Measurements from ENCODE around the gene TIGD3. TPM values are rescaled to one million over a fixed set of nuclear protein-coding genes. Genes with fewer than 3 reads are reported as not detected.

Gene TIGD3
- polyA plus RNA-seq, 3 donors: 0.53 to 0.83 (median 0.56) TPM

DNA sequence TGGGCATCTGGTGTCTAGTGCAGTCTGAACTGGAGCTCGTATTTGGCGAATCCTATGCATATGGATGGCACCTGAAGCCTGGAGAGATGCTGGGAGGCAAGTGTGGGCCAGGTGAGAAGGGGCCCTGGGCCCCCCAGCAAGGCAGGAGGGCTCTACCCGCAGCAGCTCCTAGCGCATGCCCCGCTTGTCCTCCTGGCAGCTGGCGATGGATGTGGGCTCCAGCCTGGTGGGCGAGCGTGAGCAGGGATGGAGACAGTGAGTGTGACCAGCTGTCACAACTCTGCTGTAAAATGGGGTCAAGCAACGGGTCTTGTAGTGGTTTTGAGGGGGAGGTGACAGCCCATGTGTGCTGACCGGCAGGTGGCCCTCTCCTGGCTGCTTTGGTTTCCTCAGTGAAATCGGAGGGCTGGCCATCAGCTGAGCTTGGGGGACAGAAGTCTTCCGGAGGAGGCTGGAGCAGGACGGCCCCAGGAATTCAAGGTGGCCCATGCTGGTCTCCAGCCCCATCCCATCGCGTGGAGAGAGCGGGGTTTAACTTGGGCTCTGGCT, 43.9 kb downstream of the TIGD3 start:
- no peak for DNase-seq (ENCODE audit: extremely low read depth in 1 of 11, low read depth in 9 of 11, low spot score in 4 of 11)

DNA sequence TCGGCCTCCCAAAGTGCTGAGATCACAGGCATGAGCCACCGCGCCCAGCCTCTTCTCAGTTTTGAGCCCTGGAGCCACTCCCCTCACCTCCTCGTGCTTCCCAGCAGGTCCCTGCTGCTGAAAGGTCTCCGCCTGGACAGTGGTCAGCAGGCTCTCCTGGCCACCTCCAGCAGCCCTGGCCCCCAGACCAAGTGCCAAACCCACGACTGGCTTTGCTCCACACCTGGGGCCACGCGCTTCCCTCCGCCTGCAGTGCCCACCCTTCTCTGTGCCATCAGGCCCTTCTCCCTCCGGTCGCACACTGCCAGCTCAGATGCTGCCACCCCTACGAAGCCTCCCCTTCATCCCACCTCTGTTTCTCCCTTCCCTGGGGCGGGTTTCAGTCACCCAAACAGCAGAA, 44.7 kb downstream of the TIGD3 start:
- no peak for DNase-seq (ENCODE audit: extremely low read depth in 1 of 11, low read depth in 9 of 11, low spot score in 4 of 11)

DNA sequence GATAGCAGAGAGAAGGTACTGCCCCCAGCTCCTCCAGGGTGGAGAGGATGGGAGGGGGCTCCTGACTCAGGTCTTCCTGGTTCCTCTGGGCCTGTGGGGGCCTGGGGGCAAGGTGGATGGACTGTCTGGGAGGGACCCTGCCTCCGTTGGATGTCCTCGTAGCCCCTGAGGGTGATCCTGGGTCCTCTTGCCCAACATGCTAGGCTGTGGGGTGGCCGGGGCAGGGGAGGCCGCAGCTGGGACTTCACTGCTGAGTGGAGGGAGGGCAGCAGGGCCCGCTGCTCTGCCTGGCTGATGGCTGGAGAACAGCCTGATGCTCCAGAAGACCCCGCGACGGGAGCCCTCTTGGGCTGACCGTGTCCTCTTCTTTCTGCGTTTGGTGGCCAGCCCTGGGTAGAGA, 45.3 kb downstream of the TIGD3 start:
- no peak for DNase-seq (ENCODE audit: extremely low read depth in 1 of 11, low read depth in 9 of 11, low spot score in 4 of 11)

DNA sequence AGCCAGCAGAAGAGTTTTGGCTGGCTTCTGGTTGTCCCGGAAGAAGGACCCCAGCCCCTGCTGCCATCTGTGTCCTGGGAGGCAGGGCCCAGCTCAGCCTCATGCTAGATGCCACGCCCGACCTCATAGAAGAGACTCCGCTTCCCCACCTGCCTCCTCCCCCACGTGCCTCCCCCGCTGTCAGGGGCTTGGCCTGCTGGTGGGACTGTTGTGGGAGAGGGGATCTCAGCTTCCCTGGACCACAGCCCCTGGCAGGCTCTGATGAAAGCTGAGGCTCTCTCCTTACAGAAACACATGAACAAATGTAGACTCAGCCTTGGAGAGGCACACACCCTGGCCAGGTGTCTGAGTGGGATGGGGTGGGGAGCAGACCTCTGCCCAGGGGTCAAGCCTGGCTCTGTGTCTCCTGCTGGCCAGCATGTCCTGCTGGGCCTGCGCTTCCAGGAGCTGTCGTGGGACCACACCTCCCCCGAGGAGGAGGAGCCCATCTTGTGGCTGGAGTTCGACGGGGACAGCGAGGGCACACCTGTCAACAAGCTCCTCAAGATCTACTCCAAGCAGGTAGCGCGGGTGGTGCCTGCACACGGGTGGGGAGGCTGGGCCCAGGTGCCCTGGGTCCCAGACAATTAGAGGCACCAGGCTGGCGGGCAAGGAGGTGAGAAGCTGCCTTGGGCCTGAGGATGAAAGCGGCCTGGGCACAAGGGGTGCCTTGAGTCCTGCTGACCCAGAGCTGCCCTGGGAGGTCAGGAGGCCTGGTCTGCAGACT, 45.9 kb downstream of the TIGD3 start:
- DNase-seq (ENCODE audit: extremely low read depth in 1 of 11, low read depth in 9 of 11, low spot score in 4 of 11): no peak

DNA sequence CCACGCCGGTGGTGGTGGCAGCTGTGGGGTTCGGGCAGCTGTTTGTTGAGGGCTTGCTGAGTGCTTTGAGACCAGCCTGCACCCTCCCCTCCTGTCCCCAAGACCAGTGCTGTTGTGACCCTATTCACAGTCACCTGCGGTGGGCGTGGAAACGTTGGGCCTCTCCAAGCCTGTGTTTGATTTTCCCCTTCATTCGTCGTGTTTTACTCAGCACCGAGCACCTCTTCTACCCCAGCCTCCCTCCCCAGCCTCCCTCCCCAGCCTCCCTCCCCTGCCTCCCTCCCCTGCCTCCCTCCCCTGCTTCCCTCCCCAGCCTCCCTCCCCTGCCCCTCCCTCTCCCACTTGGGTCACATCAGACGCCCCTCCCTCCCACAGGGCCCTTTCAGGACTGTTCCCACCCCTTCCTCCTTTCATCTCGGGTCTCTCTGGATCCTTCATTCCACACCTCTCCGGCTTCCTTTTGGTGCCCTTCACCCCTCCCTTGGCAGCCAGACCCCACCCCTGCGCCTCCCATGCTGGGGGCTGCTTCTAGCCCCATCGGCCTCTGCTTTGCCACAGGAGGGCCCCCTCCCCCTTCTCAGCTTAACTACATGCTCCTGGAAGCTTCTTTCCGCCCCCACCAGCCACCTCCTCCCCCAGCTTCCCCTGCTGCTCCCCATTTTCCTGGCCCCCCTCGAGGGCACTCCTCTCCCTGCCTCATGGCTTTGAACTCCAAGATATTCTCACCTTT, 46.7 kb downstream of the TIGD3 start:
- DNase-seq (ENCODE audit: extremely low read depth in 1 of 11, low read depth in 9 of 11, low spot score in 4 of 11): no peak

DNA sequence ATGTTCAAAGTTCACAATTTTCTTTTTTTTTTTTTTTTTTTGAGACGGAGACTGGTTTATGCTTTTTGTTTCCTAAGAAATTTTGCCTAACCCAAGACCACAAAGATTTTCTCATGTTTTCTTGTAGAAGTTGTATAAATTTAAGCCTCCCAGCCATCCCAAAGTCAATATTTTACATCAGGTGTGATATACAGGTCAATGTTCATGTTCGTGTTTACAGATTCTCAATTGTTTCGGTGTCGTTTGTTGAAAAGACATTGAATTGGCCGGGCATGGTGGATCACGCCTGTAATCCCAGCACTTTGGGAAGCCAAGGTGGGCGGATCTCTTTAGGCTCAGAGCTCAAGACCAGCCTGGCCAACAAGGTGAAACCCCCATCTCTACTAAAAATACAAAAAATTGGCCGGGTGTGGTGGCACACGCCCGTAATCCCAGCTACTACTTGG, 47.3 kb downstream of the TIGD3 start:
- DNase-seq (ENCODE audit: extremely low read depth in 1 of 11, low read depth in 9 of 11, low spot score in 4 of 11): no peak

DNA sequence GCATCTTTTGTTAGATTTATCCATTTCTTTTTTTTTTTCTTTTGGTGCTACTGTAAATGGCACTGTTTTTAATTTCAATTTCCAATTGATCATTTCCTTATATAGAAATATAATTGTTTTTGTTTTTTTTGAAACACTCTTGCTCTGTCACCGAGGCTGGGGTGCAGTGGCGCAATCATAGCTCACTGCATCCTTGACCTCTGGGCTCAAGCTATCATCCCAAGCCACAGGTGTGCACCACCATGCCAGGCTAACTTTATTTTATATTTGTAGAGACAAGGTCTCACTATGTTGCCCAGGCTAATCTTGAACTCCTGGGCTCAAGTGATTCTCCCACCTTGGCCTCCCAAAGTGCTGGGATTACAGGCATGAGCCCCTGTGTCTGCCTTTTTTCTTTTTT, 48.2 kb downstream of the TIGD3 start:
- no peak for DNase-seq (ENCODE audit: extremely low read depth in 1 of 11, low read depth in 9 of 11, low spot score in 4 of 11)

DNA sequence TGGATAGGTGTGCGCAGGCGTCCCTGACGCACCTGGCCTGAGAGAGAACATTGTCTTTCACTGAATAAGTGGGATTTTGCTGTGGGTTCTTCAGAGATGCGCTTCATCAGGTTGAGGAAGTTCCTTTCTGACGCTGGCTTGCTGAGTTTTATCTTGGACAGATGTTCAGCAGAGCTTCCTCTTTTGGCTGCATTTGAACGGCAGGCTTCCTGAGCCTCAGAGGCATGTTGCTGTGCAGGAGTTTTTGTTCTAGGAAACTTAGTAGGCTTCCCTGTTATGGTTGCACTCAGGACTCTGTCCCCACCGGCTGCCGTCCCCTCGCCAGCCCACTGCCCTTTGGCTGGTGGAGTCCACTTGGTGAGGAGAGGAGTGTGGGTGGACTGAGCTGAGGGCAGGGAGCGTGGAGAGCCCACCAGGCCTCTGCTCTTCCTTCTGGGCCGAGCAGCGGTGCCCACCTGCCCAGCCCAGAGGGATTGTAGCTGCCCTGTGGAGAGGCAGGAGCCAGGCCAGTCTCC, 49.1 kb downstream of the TIGD3 start:
- DNase-seq (ENCODE audit: extremely low read depth in 1 of 11, low read depth in 9 of 11, low spot score in 4 of 11): no peak

DNA sequence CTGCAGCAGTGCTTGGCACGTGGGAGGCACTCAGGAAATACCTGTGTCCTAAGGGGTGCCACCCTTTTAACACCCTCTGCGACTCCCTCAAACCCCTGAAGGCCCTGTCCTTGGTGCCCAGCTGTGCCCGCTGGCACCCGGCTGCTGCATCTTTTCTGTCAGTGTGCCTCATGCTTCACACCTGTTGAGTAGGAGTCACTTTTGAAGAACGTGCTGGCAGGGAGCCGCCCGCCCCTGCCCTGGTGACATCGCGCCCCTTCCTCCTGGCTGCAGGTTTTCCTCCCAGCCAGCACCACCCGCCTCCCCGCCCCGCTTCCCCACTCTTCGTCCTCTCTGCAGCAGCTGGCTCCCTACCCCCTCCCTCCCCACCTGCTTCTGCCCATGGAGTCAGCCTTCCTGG, 49.7 kb downstream of the TIGD3 start:
- DNase-seq (ENCODE audit: extremely low read depth in 1 of 11, low read depth in 9 of 11, low spot score in 4 of 11): no peak

DNA sequence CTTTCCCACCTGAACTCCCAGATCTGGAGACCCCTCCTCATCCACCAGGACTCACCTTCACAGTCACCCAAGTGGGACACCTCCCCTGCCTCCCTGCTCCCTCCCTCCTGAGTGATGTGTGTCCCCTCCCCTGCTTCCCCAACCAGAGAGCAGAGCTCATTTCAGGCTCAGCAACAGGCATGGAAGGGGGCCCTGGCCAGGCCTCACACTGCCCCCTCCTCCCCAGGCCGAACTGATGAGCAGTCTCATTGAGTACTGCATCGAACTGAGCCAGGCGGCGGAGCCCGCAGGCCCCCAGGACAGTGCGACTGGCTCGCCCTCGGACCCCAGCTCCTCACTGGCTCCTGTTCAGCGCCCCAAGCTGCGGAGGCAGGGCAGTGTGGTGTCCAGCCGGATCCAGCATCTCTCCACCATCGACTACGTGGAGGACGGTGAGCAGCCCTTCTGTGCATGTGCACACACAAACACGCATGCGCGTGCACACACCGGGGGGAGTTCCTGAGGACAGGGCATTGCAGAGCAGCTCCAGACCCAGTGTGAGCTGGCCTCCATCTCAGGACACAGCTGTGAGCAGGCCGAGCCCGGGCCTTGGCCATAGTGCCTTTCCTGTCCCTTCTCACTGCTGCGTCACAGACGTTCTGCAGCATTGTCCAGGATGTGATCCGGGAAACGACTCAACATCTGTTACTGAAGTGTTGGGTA, 50.2 kb downstream of the TIGD3 start:
- DNase-seq (ENCODE audit: extremely low read depth in 1 of 11, low read depth in 9 of 11, low spot score in 4 of 11): no peak

Other genes starting within 250 kb of the TIGD3 start
- gene TM7SF2, start 242.9 kb upstream of the TIGD3 start, polyA plus RNA-seq (ENCODE audit: insufficient read length in 3 of 3): 10 to 100 TPM; 66.3 to 91.9 (median 82.8) TPM
- gene ZNHIT2, start 237.1 kb upstream of the TIGD3 start, polyA plus RNA-seq (ENCODE audit: insufficient read length in 3 of 3): 1 to 10 TPM; 5.3 to 9.4 (median 9.1) TPM
- gene FAU, start 232.6 kb upstream of the TIGD3 start, polyA plus RNA-seq (ENCODE audit: insufficient read length in 3 of 3): 100 to 1,000 TPM; 528 to 810 (median 808) TPM
- 10 to 100 TPM; 55.7 to 59.3 (median 57.2) TPM for gene MRPL49, start 232.4 kb upstream of the TIGD3 start, polyA plus RNA-seq (ENCODE audit: insufficient read length in 3 of 3)
- gene SYVN1, start 220.2 kb upstream of the TIGD3 start, polyA plus RNA-seq (ENCODE audit: insufficient read length in 3 of 3): 10 to 100 TPM; 47.9 to 53.6 (median 52.1) TPM
- gene SPDYC, start 184.5 kb upstream of the TIGD3 start, polyA plus RNA-seq (ENCODE audit: insufficient read length in 3 of 3): not detected
- gene CAPN1, start 172.8 kb upstream of the TIGD3 start, polyA plus RNA-seq (ENCODE audit: insufficient read length in 3 of 3): 100 to 1,000 TPM in 2 of 3 donors, 10 to 100 TPM in 1; 82.9 to 105 (median 104) TPM
- gene POLA2, start 92.8 kb upstream of the TIGD3 start, polyA plus RNA-seq (ENCODE audit: insufficient read length in 3 of 3): 10 to 100 TPM; 23.8 to 31.1 (median 27.8) TPM
- gene CDC42EP2, start 39.9 kb upstream of the TIGD3 start, polyA plus RNA-seq (ENCODE audit: insufficient read length in 3 of 3): 10 to 100 TPM in 2 of 3 donors, 1 to 10 TPM in 1; 8.8 to 12.7 (median 11.3) TPM
- 10 to 100 TPM; 87.8 to 95.3 (median 90.7) TPM for gene DPF2, start 20.9 kb upstream of the TIGD3 start, polyA plus RNA-seq (ENCODE audit: insufficient read length in 3 of 3)
- gene SLC25A45, start 27.9 kb downstream of the TIGD3 start, polyA plus RNA-seq (ENCODE audit: insufficient read length in 3 of 3): 1 to 10 TPM; 5.5 to 9.2 (median 6.3) TPM
- gene FRMD8, start 31.9 kb downstream of the TIGD3 start, polyA plus RNA-seq (ENCODE audit: insufficient read length in 3 of 3): 10 to 100 TPM; 15.7 to 22.2 (median 21.6) TPM
- gene NEAT1, start 68.0 kb downstream of the TIGD3 start, polyA plus RNA-seq (ENCODE audit: insufficient read length in 3 of 3): 100 to 1,000 TPM; 117 to 471 (median 268) TPM
- 1,000 to 10,000 TPM in 1 of 3 donors, 100 to 1,000 TPM in 2; 717 to 1,341 (median 810) TPM for gene MALAT1, start 144.3 kb downstream of the TIGD3 start, polyA plus RNA-seq (ENCODE audit: insufficient read length in 3 of 3)
- gene SCYL1, start 170.3 kb downstream of the TIGD3 start, polyA plus RNA-seq (ENCODE audit: insufficient read length in 3 of 3): 10 to 100 TPM; 58.0 to 77.5 (median 74.1) TPM
- 100 to 1,000 TPM in 2 of 3 donors, 10 to 100 TPM in 1; 93.7 to 181 (median 145) TPM for gene LTBP3, start 203.6 kb downstream of the TIGD3 start, polyA plus RNA-seq (ENCODE audit: insufficient read length in 3 of 3)
- gene ZNRD2, start 215.7 kb downstream of the TIGD3 start, polyA plus RNA-seq (ENCODE audit: insufficient read length in 3 of 3): 10 to 100 TPM; 35.0 to 59.2 (median 54.7) TPM
- gene FAM89B, start 217.8 kb downstream of the TIGD3 start, polyA plus RNA-seq (ENCODE audit: insufficient read length in 3 of 3): 10 to 100 TPM; 18.0 to 26.2 (median 22.8) TPM
- 10 to 100 TPM; 13.2 to 21.1 (median 13.4) TPM for gene EHBP1L1, start 221.3 kb downstream of the TIGD3 start, polyA plus RNA-seq (ENCODE audit: insufficient read length in 3 of 3)
- gene KCNK7, start 241.0 kb downstream of the TIGD3 start, polyA plus RNA-seq (ENCODE audit: insufficient read length in 3 of 3): under 1 TPM; 0.30 to 0.39 (median 0.33) TPM

Measured in renal cortex interstitium (tissue), 11 donors.